ACHN (cell line): ENCODE results near the gene DNMT1.

Source experiments
- DNase-seq: peaks from one replicate; pipeline ENCODE4 v3.0.0-alpha.2; 2015
- in situ Hi-C: cut with HindIII; loops from 2 replicates; pipeline ENCODE4 v1.10.0; 2017; ENCODE audit warnings: low sequenced_read_pairs, low pct_ligation_motif_present, low pct_unique_long_range_greater_than_20kb

The DNMT1 gene

DNA sequence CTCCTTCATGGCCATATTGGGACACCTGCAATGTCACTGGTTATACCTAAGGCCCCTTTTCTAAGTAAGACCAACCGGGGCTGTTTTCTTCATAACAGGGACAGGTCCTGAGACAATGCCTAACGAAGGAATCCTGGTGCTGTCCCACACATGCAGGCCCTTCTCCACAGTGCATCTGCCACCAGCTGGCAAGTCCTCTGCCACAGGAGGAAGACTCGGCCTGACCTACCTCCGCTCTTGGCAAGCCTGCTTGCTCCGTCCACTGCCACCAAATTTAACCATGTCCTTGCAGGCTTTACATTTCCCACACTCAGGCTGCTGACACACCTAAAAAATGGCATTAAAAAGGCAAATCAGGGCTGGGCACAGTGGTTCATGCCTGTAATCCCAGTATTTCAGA is 43.2 kb downstream of the DNMT1 start:
- DNase-seq = no peak
- in situ Hi-C loops = no loop called here

- in situ Hi-C loops = no loop called here
- no peak for DNase-seq
These were observed 45.3 kb downstream of the DNMT1 start for GRCh38 chr19:10149427-10149826.

GRCh38 chr19:10146142-10146541 is 48.6 kb downstream of the DNMT1 start:
- in situ Hi-C loops = no loop called here
- DNase-seq = no peak

- no peak for DNase-seq
- in situ Hi-C loops = no loop called here
These were observed 49.7 kb downstream of the DNMT1 start for GRCh38 chr19:10145031-10145430.

DNA sequence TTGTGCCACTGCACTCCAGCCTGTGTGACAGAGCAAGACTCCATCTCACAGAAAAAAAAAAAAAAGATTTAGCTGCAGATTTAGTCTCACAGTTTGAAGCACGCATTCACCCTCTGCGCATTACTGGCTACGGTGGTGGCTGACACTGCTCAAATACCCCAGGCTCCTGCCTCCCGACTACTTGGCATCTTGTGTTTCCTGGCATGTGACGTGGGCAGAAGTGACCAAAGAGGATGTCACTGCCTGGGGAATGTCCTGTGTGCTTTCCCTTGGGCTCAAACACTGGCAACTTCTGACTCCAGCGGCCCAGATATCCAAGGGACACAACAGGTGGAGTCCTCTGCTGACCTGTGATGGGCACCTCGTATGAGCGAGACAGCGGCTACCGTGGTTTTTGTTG is 50.4 kb downstream of the DNMT1 start:
- in situ Hi-C loops = no loop called here
- DNase-seq = no peak

GRCh38 chr19:10143681-10144080 is 51.1 kb downstream of the DNMT1 start:
- in situ Hi-C loops = no loop called here
- DNase-seq = no peak

DNA sequence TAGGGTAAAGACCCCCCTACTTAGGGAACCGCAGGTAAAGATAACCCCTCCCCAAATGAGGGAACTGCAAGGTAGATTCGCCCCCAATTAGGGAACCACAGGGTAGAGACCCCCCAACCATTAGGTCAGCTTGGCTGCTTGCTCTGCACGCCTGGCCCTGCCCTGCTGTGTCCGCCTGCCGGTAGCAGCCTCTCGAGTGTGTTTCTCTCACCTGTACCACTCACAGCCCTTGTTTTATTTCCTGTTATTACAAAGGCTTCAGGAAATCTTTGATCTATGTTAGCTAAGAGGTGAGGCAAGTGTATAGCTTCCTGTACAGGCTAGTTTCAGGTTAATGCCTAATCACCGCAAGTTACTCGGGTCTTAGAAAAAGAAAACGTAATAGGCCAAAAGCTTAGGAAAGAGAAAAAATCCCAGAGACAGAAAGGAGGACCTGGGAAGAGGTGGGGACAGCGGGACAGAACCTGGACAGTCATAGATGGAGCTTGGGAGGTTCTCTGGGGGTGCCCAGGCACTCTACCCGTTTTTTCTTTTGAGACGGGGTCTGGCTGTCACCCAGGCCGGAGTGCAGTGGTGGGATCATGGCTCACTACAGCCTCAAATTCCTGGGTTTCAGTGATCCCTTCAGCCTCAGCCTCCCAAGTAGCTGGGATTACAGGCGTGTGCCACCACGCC is 51.9 kb downstream of the DNMT1 start:
- in situ Hi-C loops = no loop called here
- no peak for DNase-seq

- DNase-seq = no peak
- in situ Hi-C loops = no loop called here
These were observed 52.8 kb downstream of the DNMT1 start for GRCh38 chr19:10141973-10142372.

GRCh38 chr19:10141479-10141878 is 53.3 kb downstream of the DNMT1 start:
- no peak for DNase-seq
- in situ Hi-C loops = no loop called here

DNA sequence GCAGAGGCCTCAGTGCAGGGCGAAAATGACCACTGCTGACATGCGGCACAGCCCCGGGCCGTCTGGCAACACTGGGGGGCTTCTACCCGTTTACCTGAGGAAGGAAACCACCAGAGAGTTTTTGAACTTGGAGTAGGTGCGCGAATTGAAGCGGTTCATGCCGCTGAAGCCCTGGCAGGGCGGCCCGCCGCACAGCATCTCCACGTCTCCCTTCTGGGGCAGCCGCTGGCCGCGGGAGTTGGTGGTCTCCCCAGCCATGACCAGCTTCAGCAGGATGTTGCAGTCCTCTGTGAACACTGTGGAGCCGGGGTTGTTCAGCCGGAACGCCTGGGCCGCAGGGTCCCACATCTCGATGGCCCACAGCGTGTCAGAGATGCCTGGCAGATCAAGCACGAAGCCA is 54.8 kb downstream of the DNMT1 start:
- DNase-seq = no peak
- in situ Hi-C loops = no loop called here

- in situ Hi-C loops = no loop called here
- no peak for DNase-seq
These were observed 55.6 kb downstream of the DNMT1 start for GRCh38 chr19:10138879-10139795.

DNA sequence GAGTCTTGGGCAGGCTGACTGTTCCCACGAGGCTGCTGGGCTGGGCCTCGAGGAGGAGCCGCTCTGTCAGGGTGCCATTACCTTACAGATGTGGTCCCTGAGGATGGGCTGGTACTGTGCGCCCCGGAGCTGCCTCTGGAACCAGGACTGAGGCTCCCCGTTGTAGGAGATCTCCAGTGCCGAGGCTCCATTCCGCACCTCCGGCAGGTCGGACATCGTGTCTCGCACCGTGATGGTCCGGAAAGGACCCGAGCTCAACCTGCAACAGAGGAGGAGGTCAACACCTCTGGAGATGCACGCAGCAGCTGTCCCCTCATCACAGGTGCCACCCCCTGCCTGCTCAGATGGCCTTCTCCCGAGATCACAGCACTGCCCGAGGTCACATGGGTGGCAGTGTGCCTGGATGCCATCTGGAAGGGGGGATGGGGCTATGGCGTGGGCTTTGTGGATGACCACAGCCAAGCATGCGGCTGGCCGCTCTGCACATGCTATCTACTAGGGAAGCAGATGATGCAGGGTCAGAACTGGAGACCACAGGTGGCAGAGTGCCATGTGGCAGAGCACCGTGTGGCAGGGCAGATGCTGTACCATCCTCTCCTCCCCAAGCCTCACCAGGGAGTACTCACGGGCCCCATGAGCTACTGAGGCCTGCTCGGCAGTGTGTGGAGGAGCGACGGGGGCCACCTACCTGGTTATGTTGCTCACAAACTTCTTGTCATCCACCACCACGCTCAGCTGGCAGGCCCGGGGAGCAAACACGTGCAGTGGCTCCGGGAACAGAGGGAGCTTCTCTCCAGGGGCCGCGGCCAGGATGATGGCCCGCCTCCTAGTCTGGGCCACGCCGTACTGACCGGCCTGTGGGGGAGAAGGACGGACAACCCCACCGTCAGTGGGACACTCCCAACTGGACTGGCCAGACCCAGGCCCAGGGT is 56.7 kb downstream of the DNMT1 start:
- in situ Hi-C loops = no loop called here
- DNase-seq = no peak

DNA sequence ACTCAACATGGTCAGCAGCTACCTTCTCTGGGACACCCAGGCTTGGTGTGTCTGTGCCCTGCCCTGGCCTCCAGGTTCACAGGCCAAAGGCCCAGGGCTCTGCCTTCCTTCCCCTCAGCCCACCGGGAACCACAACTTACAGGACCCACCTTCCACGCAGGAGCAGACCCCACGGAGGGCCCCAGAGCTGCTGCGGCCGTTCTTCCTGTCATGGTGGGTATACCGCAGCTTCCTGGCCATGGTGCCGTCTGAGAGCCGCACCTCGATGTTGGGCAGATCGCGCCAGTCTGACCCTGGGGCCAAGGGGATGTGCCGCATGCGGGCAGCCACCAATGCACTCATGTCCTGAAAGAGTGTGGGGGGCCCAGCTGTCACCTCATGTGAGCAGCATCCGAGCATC is 57.8 kb downstream of the DNMT1 start:
- in situ Hi-C loops = no loop called here
- DNase-seq = no peak

GRCh38 chr19:10135551-10136334 is 59.0 kb downstream of the DNMT1 start:
- no peak for DNase-seq
- in situ Hi-C loops = no loop called here

DNA sequence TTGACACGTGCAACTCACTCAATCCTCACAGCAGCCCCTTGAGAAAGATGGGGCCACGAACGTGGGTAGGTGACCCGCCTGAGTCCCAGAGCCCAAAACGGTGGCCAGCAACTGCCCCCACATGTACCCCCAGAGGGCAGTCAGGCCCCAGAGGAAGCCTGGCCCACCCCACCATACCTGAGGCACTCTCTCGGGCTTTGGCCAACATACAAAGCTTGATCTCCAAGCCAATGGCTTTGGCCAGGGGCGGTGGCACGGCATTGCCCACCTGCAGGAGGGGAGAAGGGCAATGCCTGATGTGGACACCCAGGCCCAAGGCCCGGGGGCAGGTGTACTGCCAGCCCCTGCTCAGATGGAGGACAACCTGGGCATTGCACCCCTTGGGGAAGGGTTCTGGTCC is 60.7 kb downstream of the DNMT1 start:
- DNase-seq = no peak
- in situ Hi-C loops = no loop called here

DNA sequence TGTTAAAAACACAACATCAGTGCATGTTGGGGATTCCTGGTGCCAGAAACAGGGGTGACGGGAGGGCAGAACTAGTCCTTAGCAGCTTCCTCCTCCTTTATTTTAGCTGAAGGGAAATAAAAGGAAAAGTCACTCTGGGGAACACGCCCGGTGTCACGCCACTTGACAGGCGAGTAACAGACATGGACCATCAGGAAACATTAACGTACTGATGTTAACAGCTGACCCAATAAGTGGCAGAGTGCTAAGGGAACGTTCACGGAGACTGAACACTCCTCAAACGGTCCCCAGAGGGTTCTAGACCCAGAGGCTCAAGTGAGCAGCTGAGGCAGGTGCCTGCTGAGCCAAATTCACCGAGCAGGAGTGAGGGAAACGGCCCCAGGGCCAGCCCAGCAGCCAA is 61.2 kb downstream of the DNMT1 start:
- DNase-seq = no peak

GRCh38 chr19:10132905-10133304 is 61.8 kb downstream of the DNMT1 start:
- in situ Hi-C loops = no loop called here
- DNase-seq = no peak

More for the DNA sequence above, 61.2 kb downstream of the DNMT1 start:
- in situ Hi-C loops = no loop called here

DNA sequence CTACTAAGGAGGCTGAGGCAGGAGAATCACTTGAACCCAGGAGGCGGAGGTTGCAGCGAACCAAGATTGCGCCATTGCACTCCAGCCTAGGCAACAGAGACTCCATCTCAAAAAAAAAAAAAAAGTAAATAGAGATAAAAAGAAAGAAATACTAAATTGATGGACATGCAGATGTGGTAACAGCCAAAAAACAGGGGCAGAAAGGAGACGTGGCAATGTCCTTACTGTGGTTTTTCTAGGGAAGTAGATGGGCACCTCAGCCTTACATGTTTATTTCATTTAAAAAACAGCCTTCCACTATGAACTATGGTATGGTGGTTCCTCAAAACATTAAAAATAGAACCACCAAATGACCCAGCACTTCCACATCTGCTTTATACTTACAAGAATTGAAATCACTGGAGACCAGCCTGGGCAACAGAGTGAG is 68.5 kb downstream of the DNMT1 start:
- in situ Hi-C loops = no loop called here
- no peak for DNase-seq
